K562 (cell line): ENCODE measurements around the gene LAG3. TPM values are rescaled to one million over a fixed set of nuclear protein-coding genes. Genes with fewer than 3 reads are reported as not detected.

ENCODE experiments used
- COPS2 ChIP-seq: fragments of 450-650 bp; conservative IDR thresholded peaks from 2 replicates; pipeline ENCODE4 v1.6.1; 2016; ENCODE audit warnings: mild to moderate bottlenecking, moderate library complexity
- FOXK2 ChIP-seq, 2 experiments: fragments of 450-650 bp; IDR thresholded peaks in 1 of 2; conservative IDR thresholded peaks in 1 of 2; 2 replicates each; pipeline ENCODE4 v1.6.1; 2016; ENCODE audit warnings: low read depth in 2 of 2, mild to moderate bottlenecking in 1 of 2
- HIVEP1 ChIP-seq: fragments of 250-450 bp; sonication (Bioruptor Pico); IDR thresholded peaks from 2 replicates; pipeline ENCODE4 v1.4.0; 2020; ENCODE audit warnings: mild to moderate bottlenecking
- MYC ChIP-seq, 2 experiments: fragments of 250-450 bp in 1 of 2; sonication (Bioruptor Pico) in 1 of 2; IDR thresholded peaks; 2 replicates each; pipeline versions ENCODE4 v1.5.1 to v1.6.1; 2012 to 2021; ENCODE audit warnings: low read depth in 2 of 2, borderline replicate concordance in 1 of 2, improper control_type of control experiment in 1 of 2, low read length in 1 of 2, mild to moderate bottlenecking in 1 of 2, moderate library complexity in 1 of 2
- SUPT5H ChIP-seq: fragments of 450-650 bp; IDR thresholded peaks from 2 replicates; pipeline ENCODE4 v1.6.1; 2016
- TBP ChIP-seq: optimal IDR thresholded peaks from 2 replicates; pipeline ENCODE3; 2011; ENCODE audit warnings: low read depth, low read length, improper control_type of control experiment
- ZNF263 ChIP-seq: sonication (generic); formaldehyde crosslinking; IDR thresholded peaks from 2 replicates; pipeline ENCODE4 v1.8.0; 2022; ENCODE audit warnings: mild to moderate bottlenecking, missing genetic modification reagents, borderline replicate concordance
- ZNF551 ChIP-seq: fragments of 250-450 bp; sonication (Bioruptor Pico); IDR thresholded peaks from 2 replicates; pipeline ENCODE4 v1.5.0; 2021; ENCODE audit warnings: mild to moderate bottlenecking, moderate library complexity
- ZNF785 ChIP-seq: fragments of 250-450 bp; sonication (Bioruptor Pico); IDR thresholded peaks from 2 replicates; pipeline ENCODE4 v1.4.0; 2020; ENCODE audit warnings: mild to moderate bottlenecking
- polyA plus RNA-seq, 8 experiments: library from polyadenylated mRNA; depleted of rRNA in 4 of 8; stranded (reverse) in 5 of 8; unstranded in 3 of 8; fragments of >200 nt; fragmentation: Nextera tagmentation in 2 of 8; fragmentation: Illumina TruSeq in 1 of 8; extraction: Ambion mirVana in 2 of 8; extraction: Trizol in 1 of 8; gene quantifications; 2 replicates each; pipeline versions ENCODE4 v1.2.1 to v1.2.3, GENCODE V29; 2011 to 2014; ENCODE audit warnings: inconsistent platforms in 1 of 8, missing spikeins in 1 of 8
- total RNA-seq, 7 experiments: library from RNA; depleted of rRNA in 6 of 7; stranded (reverse); fragments of >200 nt in 6 of 7; fragmentation: Illumina TruSeq in 2 of 7; extraction: Trizol in 2 of 7; gene quantifications; 2 replicates each; pipeline versions ENCODE4 v1.2.1 to v1.2.3, GENCODE V29; 2011 to 2021; ENCODE audit warnings: low replicate concordance in 1 of 7
- TF ChIP-seq, protein P1 (sequence below), 2 experiments: fragments of 450-650 bp; IDR thresholded peaks; 2 replicates each; pipeline ENCODE4 v1.6.1; 2018; ENCODE audit warnings: mild to moderate bottlenecking in 2 of 2, low read depth in 1 of 2; ENCODE audit not compliant: partially characterized antibody in 2 of 2
- TF ChIP-seq, protein P2 (sequence below): fragments of 250-450 bp; sonication (Bioruptor Pico); IDR thresholded peaks from 2 replicates; pipeline ENCODE4 v1.8.0; 2021; ENCODE audit warnings: borderline replicate concordance, mild to moderate bottlenecking, moderate library complexity; ENCODE audit not compliant: poor library complexity, severe bottlenecking
- TF ChIP-seq, protein P3 (sequence below), 2 experiments: fragments of 450-650 bp; conservative IDR thresholded peaks; 2 replicates each; pipeline ENCODE4 v1.6.1; 2017; ENCODE audit warnings: mild to moderate bottlenecking in 2 of 2, moderate library complexity in 2 of 2

The LAG3 gene
- total and polyA plus RNA-seq, 9 of the 15 experiments (the other 6 are each of a cell fraction or from before 2014, with no cell fraction given): 0.07 to 0.66 (median 0.09) TPM; not detected in 1

DNA sequence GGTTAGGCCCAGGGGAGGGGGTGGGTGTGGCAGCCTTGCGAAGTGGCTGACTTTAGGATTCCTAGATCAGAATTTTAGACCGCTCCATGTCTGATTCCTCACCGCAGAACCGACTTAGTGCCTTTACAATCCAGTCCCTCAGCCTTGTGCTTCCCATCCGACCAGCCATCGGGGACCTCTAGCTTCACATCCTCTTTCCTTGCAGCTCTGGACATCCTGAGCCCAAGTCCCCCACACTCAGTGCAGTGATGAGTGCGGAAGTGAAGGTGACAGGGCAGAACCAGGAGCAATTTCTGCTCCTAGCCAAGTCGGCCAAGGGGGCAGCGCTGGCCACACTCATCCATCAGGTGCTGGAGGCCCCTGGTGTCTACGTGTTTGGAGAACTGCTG lies 47.9 kb upstream of the LAG3 start (continued):
- no peak for TF ChIP-seq ZNF551 (CRISPR knock-in tag)
- TF ChIP-seq, protein P1, sequence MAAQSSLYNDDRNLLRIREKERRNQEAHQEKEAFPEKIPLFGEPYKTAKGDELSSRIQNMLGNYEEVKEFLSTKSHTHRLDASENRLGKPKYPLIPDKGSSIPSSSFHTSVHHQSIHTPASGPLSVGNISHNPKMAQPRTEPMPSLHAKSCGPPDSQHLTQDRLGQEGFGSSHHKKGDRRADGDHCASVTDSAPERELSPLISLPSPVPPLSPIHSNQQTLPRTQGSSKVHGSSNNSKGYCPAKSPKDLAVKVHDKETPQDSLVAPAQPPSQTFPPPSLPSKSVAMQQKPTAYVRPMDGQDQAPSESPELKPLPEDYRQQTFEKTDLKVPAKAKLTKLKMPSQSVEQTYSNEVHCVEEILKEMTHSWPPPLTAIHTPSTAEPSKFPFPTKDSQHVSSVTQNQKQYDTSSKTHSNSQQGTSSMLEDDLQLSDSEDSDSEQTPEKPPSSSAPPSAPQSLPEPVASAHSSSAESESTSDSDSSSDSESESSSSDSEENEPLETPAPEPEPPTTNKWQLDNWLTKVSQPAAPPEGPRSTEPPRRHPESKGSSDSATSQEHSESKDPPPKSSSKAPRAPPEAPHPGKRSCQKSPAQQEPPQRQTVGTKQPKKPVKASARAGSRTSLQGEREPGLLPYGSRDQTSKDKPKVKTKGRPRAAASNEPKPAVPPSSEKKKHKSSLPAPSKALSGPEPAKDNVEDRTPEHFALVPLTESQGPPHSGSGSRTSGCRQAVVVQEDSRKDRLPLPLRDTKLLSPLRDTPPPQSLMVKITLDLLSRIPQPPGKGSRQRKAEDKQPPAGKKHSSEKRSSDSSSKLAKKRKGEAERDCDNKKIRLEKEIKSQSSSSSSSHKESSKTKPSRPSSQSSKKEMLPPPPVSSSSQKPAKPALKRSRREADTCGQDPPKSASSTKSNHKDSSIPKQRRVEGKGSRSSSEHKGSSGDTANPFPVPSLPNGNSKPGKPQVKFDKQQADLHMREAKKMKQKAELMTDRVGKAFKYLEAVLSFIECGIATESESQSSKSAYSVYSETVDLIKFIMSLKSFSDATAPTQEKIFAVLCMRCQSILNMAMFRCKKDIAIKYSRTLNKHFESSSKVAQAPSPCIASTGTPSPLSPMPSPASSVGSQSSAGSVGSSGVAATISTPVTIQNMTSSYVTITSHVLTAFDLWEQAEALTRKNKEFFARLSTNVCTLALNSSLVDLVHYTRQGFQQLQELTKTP (IDR thresholded peaks at IDR 0.05; ENCODE audit: low read depth in 1 of 2, partially characterized antibody in 2 of 2): no peak
- no peak for TF ChIP-seq HIVEP1 (CRISPR knock-in tag)
- TF ChIP-seq MYC (IDR thresholded peaks at IDR 0.05; ENCODE audit: low read depth, low read length): no peak
- peak; percentile 2; the same call in 1 of the 2 replicates for TF ChIP-seq MYC (CRISPR knock-in tag; IDR thresholded peaks at IDR 0.05; ENCODE audit: borderline replicate concordance, low read depth)
- no peak for TF ChIP-seq TBP
- TF ChIP-seq, protein P2, sequence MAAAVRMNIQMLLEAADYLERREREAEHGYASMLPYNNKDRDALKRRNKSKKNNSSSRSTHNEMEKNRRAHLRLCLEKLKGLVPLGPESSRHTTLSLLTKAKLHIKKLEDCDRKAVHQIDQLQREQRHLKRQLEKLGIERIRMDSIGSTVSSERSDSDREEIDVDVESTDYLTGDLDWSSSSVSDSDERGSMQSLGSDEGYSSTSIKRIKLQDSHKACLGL: no peak
- no peak for TF ChIP-seq SUPT5H
- TF ChIP-seq, protein P3, sequence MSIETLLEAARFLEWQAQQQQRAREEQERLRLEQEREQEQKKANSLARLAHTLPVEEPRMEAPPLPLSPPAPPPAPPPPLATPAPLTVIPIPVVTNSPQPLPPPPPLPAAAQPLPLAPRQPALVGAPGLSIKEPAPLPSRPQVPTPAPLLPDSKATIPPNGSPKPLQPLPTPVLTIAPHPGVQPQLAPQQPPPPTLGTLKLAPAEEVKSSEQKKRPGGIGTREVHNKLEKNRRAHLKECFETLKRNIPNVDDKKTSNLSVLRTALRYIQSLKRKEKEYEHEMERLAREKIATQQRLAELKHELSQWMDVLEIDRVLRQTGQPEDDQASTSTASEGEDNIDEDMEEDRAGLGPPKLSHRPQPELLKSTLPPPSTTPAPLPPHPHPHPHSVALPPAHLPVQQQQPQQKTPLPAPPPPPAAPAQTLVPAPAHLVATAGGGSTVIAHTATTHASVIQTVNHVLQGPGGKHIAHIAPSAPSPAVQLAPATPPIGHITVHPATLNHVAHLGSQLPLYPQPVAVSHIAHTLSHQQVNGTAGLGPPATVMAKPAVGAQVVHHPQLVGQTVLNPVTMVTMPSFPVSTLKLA (conservative IDR thresholded peaks at IDR 0.05): peak; percentile 2 to 44; a peak in 1 of 4 replicates
- TF ChIP-seq ZNF263 (CRISPR knock-in tag): no peak
- TF ChIP-seq COPS2: no peak
- no peak for TF ChIP-seq FOXK2 (conservative IDR thresholded peaks at IDR 0.05 in 1 of 2, IDR thresholded peaks at IDR 0.05 in 1 of 2; ENCODE audit: low read depth in 2 of 2)
- no peak for TF ChIP-seq ZNF785 (CRISPR knock-in tag)
